ELR (cell line): ENCODE data around the gene KLHDC8B.

Source experiments
- DNase-seq: peaks from one replicate; pipeline ENCODE4 v3.0.0-alpha.2; 2015; ENCODE audit warnings: low read depth

Gene KLHDC8B

GRCh38 chr3:49171119-49171774 is at the start of gene KLHDC8B:
KLHDC8B (plus strand) TSS chr3:49171598; CDS start chr3:49172770, 1,172 bp downstream.
- peak; percentile 81 for DNase-seq

GRCh38 chr3:49122022-49122421 is 49.4 kb upstream of the KLHDC8B start:
- DNase-seq = no peak

GRCh38 chr3:49122451-49122850 is 48.9 kb upstream of the KLHDC8B start:
- no peak for DNase-seq

GRCh38 chr3:49122886-49123545 is 48.4 kb upstream of the KLHDC8B start:
- no peak for DNase-seq

- DNase-seq = no peak
Observed at GRCh38 chr3:49123687-49124086, 47.7 kb upstream of the KLHDC8B start.

- DNase-seq = no peak
Observed at GRCh38 chr3:49124203-49124602, 47.2 kb upstream of the KLHDC8B start.

- no peak for DNase-seq
Observed at GRCh38 chr3:49124991-49125670, 46.3 kb upstream of the KLHDC8B start.

- DNase-seq = no peak
Observed at GRCh38 chr3:49131040-49131439, 40.4 kb upstream of the KLHDC8B start.

- no peak for DNase-seq
Observed at GRCh38 chr3:49131576-49131975, 39.8 kb upstream of the KLHDC8B start.

- no peak for DNase-seq
Observed at GRCh38 chr3:49132073-49132436, 39.3 kb upstream of the KLHDC8B start.

GRCh38 chr3:49132437-49133225 is 38.8 kb upstream of the KLHDC8B start, which contains the start of gene LAMB2:
LAMB2 (minus strand) TSS chr3:49133050; CDS start chr3:49132867, 183 bp downstream.
- peak; percentile 84 for DNase-seq

GRCh38 chr3:49133226-49133951 is 38.0 kb upstream of the KLHDC8B start:
- DNase-seq = peak; percentile 90

GRCh38 chr3:49134471-49135265 is 36.7 kb upstream of the KLHDC8B start:
- no peak for DNase-seq

- peak; percentile 11 for DNase-seq
Observed at GRCh38 chr3:49135499-49135898, 35.9 kb upstream of the KLHDC8B start.

GRCh38 chr3:49140080-49140479 is 31.3 kb upstream of the KLHDC8B start:
- no peak for DNase-seq

- DNase-seq = no peak
Observed at GRCh38 chr3:49148159-49148558, 23.2 kb upstream of the KLHDC8B start.

- no peak for DNase-seq
Observed at GRCh38 chr3:49151610-49152009, 19.8 kb upstream of the KLHDC8B start.

- DNase-seq = no peak
Observed at GRCh38 chr3:49153349-49153912, 18.0 kb upstream of the KLHDC8B start.

GRCh38 chr3:49157289-49157688 is 14.1 kb upstream of the KLHDC8B start:
- no peak for DNase-seq

GRCh38 chr3:49158103-49158709 is 13.2 kb upstream of the KLHDC8B start:
- DNase-seq = peak; percentile 37
